Measurements from ENCODE around the gene SEC14L5. TPM values are rescaled to one million over a fixed set of nuclear protein-coding genes. Genes with fewer than 3 reads are reported as not detected.
"Not testable (repeated sequence)": the region's sequence is repeated elsewhere in the genome, so short reads cannot be mapped to it uniquely, and the experiment has no call there.

The SEC14L5 gene
- polyA plus RNA-seq, 3 donors, result 0.03 TPM; not detected in 2

DNA sequence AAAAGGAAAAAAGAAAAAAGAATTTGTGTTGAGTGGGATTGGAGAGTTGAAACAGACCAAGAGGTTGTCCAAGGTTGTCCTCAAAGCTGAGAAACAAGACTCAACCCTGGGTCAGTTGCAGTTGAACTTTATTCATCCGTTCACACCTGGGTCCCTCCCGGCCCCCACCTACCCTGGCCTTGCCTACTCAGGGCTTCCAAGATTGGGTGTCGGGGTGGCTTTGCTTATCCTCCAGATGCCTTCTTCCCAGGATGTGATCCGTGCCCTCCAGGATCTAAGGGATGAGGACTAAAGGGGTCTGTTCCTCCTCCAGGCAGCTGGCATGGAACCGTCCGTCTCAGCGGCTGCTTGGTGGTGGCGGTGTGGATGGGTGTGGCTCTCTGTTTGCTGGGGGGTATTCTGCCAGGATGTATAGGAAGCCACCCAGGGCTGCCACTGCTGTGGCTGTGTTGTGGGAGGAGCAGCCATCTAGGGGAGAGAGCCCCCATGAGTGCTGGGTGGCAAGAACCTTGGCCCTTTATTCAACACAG lies 85.9 kb downstream of the SEC14L5 start:
- H3K4me2 ChIP-seq (replicated peaks; ENCODE audit: extremely low read depth, low read length, poor library complexity, severe bottlenecking), result no peak overlapping the region
- no peak overlapping the region for H3K9ac ChIP-seq (ENCODE audit: insufficient read depth, low read length, poor library complexity, severe bottlenecking)
- H3K4me3 Mint-ChIP-seq, result no peak overlapping the region
- peaks cover 0 to 5% of the 10 kb centered on the region in 2 donors for H3K27me3 ChIP-seq (ENCODE audit: control insufficient read depth in 2 of 2, insufficient read depth in 2 of 2, low read length in 2 of 2)
- intact Hi-C loops (cut with micrococcal nuclease), result no loop called here
- WGBS (ENCODE audit: insufficient coverage), result 95% methylated on average over 7 of the region's 8 CpGs
- peaks cover 4 to 12% (median 11%) of the 10 kb centered on the region in 3 donors for H3K27me3 Mint-ChIP-seq (ENCODE audit: low read depth in 3 of 3)
- H3K9me3 Mint-ChIP-seq, result peaks cover 0 to 11% (median 7%) of the 10 kb centered on the region in 7 donors
- no peaks in the 10 kb centered on the region for H3K36me3 ChIP-seq (replicated peaks in 1 of 2; ENCODE audit: control insufficient read depth in 1 of 2, insufficient read depth in 2 of 2, low read length in 2 of 2)
- H4K20me1 ChIP-seq (ENCODE audit: insufficient read depth, low read length), result no peaks in the 10 kb centered on the region
- no peak for TF ChIP-seq CTCF (IDR thresholded peaks at IDR 0.05)
- H3K4me1 ChIP-seq (ENCODE audit: control insufficient read depth in 1 of 2, insufficient read depth in 2 of 2, low read length in 2 of 2), result no peaks in the 10 kb centered on the region
- H3K9me3 ChIP-seq (replicated peaks in 1 of 2; ENCODE audit: control insufficient read depth in 1 of 2, insufficient read depth in 1 of 2, low read length in 2 of 2), result peaks cover 0 to 5% of the 10 kb centered on the region in 2 donors
- DNase-seq, result no peak
- no peak overlapping the region for H3K27ac ChIP-seq (ENCODE audit: low read depth in 1 of 2, low read length in 2 of 2)
- no peak overlapping the region for H3K27ac Mint-ChIP-seq
- no peaks in the 10 kb centered on the region for H3K36me3 Mint-ChIP-seq
- no peak overlapping the region for H3K4me3 ChIP-seq (replicated peaks in 1 of 3; ENCODE audit: low read depth in 2 of 3, low read length in 3 of 3)
- H3K4me1 Mint-ChIP-seq, result no peaks in the 10 kb centered on the region
- H3K79me2 ChIP-seq (ENCODE audit: insufficient read depth, low read length), result no peaks in the 10 kb centered on the region
- H2AFZ ChIP-seq (ENCODE audit: insufficient read depth, low read depth, low read length, poor library complexity, severe bottlenecking), result no peak overlapping the region

- WGBS (ENCODE audit: insufficient coverage), result 96% methylated on average over 7 of the region's 11 CpGs
- H3K4me3 ChIP-seq (replicated peaks in 1 of 3; ENCODE audit: low read depth in 2 of 3, low read length in 3 of 3); H3K4me1 Mint-ChIP-seq; H3K4me1 ChIP-seq (ENCODE audit: control insufficient read depth in 1 of 2, insufficient read depth in 2 of 2, low read length in 2 of 2); H3K9ac ChIP-seq (ENCODE audit: insufficient read depth, low read length, poor library complexity, severe bottlenecking); H3K36me3 ChIP-seq (replicated peaks in 1 of 2; ENCODE audit: control insufficient read depth in 1 of 2, insufficient read depth in 2 of 2, low read length in 2 of 2); H3K27ac Mint-ChIP-seq; H3K9me3 ChIP-seq (replicated peaks in 1 of 2; ENCODE audit: control insufficient read depth in 1 of 2, insufficient read depth in 1 of 2, low read length in 2 of 2); intact Hi-C loops (cut with micrococcal nuclease); H3K27me3 ChIP-seq (ENCODE audit: control insufficient read depth in 2 of 2, insufficient read depth in 2 of 2, low read length in 2 of 2); H3K36me3 Mint-ChIP-seq; H3K27ac ChIP-seq (ENCODE audit: low read depth in 1 of 2, low read length in 2 of 2); H3K79me2 ChIP-seq (ENCODE audit: insufficient read depth, low read length); H4K20me1 ChIP-seq (ENCODE audit: insufficient read depth, low read length); H3K4me2 ChIP-seq (replicated peaks; ENCODE audit: extremely low read depth, low read length, poor library complexity, severe bottlenecking); H3K4me3 Mint-ChIP-seq; DNase-seq; H2AFZ ChIP-seq (ENCODE audit: insufficient read depth, low read depth, low read length, poor library complexity, severe bottlenecking): not testable (repeated sequence)
- Mint-ChIP-seq H3K27me3 (ENCODE audit: low read depth in 3 of 3) (peaks cover 4 to 15% (median 10%) of the 10 kb centered on the region in 3 donors), H3K9me3 (peaks cover 2 to 11% (median 9%) of the 10 kb centered on the region in 7 donors)
These were observed 86.5 kb downstream of the SEC14L5 start for GRCh38 chr16:5044581-5044980.

Measured in CD14-positive monocyte (primary cell).